ENCODE results near the gene OPN3.

OPN3 gene

DNA sequence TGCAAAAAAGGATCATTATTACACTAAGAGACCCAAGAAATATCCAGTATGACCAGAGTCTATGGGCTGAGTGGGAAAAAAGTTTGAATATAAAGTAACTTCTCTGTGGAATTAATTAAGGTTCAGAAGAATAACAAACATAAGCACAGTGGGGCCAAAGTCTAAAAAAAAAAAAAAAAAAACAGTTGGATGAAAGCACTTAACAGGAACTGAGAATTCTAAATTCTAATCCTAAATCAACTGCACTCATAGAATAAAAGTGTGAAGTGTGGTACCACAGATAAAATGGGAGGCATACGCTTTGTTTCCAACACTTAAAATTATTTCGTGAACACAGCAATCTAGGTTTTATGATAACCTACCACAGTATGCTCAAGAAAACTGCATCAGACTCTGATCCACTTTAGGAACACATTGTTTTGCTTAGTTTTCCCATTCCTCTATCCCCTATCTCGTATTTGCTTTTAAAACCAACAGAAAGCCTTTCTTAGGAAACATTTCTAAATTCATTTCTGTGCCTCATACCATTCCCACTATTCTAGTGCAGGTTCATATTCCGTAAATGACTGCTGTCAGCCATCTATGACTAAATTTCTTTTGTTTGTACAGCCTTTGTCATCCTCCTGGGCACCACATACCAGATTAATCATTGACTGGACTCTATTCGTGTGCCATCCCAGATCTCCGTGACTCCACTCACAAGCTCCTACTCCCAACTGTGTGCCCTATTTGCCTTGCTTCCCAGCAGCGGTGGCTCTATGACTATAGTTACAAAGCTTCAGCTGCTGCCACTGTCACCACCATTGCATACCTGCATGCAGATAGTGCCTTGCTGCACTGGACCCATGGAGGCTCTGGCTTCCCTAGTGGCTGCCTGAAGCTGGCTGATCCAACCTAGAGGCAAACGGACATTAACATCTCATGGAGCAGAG lies 24.9 kb downstream of the OPN3 start:
- no peak for DNase-seq

DNA sequence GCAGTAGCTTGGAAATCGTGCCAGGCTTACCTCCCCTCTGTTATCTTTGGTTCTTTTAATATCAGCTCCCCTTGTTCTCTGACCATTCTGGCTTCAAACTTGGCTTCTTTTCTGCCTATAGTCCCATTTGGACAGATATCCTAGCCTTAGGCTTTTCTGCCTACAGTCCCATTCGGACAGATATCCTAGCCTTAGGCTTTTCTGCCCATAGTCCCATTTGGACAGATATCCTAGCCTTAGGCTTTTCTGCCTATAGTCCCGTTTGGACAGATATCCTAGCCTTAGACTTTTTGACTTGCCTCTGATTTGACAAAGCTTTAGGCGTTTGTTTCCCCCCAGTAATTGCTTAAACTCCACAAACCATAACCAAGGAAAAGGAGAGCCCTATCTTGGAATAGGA lies 25.6 kb downstream of the OPN3 start:
- DNase-seq = no peak

DNA sequence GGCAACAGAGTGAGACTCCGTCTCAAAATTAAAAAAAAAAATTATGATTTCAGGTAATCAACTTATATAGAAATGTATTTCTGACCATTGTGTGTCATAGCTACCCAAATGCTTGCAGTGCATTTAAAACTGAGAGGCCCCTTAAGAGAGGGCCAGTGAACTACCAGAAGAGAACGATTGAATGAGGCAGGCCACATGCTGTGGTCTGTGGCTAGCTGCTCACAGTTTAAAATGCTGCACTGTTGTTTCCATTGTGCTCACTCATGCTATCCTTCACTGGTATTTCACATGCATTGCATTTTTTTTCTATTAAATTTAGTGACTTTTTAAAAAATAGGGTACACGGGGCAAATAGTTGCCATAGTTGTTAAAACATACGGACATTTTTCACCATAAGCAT lies 26.0 kb downstream of the OPN3 start:
- DNase-seq = no peak

DNA sequence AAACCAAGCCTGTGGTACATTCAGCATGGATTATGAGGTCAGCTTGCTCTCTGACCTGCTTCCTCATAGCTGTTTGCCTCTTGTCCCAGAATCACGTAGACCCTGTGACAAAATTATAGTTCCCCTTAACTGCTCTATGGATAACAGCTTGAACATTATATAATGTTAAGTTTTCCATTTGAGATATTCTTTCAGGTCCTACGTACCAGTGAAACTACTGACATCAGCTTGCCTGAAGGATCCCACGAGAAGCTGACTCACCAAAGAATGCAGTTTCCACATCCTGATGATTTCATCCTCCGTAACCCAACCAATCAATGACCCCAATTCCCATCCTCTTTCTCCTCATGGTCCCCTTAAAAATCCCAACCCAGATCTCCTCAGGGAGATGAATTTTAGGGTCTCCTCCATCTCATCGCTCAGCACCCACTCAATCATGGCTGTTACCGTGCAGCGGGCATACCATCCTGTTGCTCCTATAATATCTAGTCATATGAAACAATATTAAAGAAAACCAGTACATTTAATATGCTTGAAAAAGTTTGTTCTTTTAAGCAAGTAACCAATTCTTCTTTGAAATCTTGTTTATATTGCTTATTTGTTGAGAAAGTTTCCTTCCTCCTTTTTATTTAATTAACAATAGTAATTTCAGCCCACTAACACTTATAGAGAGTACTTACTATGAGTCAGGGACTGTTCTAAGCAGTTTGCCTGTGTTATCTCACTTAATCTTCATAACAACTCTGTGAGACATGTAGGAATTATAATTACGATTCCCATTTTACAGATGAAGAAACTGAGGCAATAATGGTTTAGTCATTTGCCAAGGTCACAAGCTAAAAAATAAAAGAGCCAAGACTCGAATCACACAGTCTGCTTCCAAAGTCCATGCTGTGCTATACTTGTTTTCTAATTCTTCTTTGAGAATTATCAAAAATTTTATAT lies 27.4 kb downstream of the OPN3 start:
- no peak for DNase-seq

DNA sequence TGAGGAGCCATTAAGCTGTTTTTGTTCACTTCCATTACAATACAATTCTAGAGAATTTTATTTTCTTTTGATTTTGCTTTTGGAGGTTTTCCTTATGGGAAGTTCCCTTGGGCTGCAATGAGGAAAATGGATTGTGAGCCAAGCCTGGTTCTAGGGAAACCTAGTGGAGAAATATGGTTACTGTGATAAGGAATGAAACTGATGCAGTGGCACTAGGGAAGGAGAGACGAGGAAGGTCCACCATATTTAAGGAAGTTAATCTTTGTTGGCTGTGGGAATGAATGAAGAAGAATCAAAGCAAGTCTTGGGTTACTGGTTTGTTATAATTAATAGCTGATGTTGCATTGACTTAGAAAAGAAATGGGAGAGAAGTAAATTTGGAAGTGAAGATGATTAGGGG lies 28.4 kb downstream of the OPN3 start:
- no peak for DNase-seq

DNA sequence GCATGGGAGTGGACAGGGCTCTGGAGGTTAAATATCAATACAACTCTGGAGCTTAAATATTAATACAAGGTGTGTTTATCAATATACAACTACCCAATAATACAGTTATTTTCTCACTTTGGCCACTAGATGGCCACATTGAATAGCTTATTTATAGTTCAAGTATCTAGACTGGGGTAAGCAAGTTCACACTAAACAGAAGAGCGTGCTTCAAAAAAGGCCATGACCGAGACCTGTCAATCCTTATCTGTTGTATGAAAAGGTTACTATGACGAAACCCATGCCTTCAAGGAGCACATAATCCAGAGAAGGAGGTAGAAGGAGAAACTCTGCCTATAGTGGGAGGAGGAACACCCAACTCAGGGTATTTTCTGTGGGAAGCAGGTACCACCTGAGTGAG lies 29.1 kb downstream of the OPN3 start:
- DNase-seq = peak; percentile 75

DNA sequence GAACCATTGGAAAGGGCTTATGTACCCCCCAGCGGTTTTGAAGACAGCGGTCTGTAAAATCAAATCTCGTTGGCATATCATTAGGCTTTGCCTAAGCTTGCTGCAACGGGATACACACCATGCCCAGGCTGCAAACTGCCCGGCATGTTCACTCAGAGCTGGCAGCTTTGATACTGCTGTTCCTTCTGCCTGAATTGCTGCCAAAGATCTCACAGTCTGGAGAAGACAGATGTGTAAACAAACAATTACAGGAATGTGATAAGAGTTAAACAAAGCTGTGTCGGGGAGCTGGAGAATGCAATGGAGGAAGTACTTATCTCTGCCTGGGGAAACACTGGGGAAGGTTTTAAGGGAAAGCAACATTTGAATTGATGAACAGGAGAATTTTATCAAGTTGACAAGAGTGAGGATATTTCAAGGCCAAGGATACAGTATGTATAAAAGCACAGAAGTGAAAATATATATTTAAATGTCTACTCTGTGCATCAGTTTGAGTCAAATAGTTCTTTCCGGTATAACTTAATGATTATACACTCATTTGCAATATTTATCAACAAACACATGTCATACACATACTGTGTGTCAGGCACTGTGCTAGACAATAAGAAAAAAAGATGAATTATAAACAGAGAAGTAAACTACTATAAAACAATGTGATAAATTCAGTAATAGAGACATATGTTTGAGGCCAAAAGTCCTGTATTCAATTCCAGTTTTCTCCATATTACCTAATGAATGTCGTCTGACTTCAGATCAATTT lies 29.9 kb downstream of the OPN3 start:
- DNase-seq = peak; percentile 64

DNA sequence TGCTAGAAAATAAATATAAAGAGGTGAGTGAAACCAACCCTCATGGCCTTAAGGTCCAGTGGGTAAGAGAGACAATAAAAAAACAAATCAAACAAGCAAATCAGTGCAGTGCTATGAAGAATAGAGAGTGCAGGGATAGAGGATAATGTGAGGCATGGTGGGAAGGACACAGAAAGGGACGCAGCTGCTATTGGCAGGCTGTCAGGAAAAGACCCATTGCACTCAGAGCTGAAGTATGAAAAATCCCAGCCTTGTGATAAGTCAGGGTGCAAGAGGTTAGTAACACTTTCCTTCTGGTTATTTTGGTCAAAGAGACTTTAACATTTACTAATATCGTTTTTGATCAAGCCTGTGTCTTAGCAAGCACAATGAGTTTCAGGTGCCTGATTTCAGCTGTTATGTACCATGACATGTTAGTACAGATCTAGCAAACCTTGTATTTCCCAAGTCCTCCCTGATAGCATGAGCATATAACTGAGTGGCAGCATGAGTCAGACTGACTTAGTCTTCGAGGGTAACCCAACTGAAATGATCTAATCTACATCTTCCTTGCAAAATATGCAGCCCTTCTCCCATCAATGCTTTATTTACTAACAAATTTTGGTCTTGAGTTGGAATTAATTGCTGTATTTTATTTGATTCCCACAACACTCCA lies 31.7 kb downstream of the OPN3 start:
- DNase-seq = no peak

DNA sequence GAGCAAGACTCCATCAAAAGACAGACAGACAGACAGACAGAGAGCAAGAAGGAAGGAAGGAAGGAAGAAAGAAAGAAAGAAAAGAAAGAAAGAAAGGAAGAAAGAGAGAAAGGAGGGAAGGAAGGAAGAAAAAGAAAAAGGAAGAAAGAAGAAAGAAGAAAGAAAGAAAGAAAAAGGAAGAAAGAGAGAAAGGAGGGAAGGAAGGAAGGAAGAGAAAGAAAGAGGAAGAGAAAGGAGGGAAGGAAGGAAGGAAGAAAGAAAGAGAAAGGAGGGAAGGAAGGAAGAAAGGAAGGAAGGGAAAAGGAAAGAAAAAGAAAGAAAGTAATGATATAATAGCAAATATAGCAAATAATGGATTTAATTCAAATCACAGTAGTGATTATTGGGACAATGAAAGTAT lies 32.7 kb downstream of the OPN3 start:
- DNase-seq = no peak

DNA sequence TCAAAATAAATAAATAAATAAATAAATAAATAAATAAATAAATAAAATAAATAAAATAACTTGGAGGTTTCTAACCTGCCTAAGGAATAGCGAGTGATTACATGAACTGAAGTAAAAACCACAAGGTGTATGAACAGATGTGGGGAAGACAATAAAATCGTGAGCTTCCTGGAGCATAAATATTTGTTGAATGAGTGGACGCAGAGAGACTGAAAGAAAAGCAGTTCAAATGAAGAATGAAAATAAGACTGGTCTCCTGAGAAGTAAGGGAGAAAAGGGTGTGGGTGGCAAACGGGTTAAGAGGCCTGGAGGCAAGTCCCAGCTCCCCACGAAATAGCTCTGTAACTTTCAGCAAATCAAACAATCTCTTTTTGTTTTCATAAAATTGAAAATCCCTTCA lies 33.6 kb downstream of the OPN3 start:
- DNase-seq = no peak

DNA sequence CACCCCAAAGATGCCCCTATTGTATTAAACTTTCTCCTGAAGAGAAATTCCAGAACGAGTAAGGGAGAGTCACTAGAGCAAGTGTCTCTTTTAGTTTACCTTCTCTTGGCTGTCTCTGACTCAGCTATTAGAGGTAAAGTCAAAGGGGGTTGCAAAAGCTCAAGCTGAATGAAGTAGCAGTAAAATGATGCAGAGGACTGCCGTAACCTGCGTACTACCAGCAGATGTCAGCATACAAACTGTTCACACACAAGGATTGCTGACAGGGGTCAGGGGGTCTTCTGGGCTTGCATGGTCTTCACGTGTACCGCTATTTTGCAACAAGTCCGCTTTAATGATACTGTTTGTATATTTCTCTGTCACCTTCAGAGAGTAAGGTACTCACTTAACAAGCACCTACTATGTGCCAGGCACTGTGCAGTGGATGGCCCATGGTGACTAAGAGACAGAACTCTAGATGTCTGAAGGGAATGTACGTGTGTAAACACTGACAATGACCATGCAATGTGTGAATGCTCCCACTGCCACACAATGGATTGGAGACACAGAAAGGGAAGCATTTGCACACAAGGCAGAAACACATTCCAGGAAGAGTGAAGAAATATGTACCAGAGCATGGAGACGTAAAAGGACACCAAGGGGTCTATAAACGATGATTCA lies 34.9 kb downstream of the OPN3 start:
- peak; percentile 9 for DNase-seq

DNA sequence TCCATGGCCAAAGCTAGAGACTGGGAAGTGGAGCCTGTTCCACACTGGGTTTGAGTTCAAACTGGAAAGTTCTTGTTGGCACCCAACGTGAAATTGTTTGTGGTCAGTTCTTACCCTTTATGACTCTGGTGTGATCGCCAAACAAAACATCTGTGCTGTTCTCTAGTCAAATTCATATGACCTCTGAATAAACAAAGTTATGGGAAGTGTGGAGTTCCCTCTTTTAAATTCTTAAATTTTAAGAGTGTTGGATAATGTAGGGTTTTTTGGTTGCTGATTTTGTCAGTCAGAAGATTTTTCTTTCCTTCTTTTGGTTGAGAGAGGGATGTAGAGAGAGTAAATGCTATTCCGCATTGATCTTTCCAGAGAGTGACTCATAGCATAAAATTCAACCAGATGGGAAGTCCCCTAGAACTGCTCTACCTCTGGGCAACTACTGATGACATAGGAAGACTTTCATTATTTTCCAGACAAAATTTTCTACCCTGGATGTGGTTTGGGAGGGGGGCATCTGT lies 36.4 kb downstream of the OPN3 start:
- DNase-seq = no peak

DNA sequence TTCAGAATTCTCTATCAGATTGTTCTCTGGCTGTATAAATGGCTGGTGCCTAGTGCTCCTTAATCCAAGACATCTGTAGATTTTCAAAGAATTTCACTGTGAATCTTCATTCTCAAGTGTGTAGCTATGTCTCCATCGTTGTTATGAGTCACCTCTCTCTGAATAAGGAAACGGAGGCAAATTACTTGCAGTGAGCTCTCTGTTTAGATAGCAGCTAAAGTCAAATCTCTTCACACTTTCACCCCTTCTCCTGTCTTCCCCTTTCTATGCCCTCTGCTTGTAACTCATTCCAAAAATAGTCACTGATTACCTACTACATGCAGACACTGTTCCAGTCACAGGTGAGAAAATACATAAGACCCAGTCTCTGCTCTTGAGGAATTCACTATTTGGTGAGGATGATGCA lies 39.7 kb downstream of the OPN3 start:
- DNase-seq = no peak

DNA sequence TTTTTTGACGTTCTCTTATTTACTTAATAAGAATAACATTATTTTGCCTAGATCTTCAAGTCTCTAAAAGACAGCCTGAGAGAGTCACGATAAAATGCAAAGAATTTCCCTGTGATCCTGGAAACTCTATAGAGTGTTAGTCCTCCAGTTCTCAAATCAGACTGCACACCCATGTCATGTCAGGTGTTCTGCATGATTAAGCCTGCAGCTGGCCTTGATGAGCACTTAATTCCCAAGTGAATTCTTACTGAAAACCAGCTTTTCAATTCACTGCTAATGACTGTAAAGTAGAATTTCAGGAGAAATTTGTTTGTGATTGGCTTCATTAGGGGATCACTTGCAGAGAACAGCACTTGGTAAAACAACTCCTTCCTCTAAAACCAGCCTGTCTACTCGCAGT lies 41.9 kb downstream of the OPN3 start:
- no peak for DNase-seq

DNA sequence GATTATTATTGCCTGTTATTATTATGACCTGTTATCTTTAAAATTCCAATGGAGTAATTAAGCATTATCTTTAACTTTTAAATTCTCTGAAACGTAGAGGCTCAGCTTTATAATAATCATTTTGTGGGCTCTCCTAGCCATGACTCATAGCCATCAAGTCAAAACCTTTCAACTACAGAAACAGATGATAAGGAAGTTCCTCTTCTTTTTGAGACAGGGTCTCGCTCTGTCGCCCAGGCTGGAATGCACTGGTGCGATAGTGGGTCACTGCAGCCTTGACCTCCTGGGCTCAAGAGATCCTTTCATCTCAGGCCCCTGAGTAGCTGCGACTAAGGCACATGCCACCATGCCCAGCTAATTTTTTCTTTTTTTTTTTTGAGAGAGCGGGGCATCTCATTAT lies 43.5 kb downstream of the OPN3 start:
- DNase-seq = no peak

DNA sequence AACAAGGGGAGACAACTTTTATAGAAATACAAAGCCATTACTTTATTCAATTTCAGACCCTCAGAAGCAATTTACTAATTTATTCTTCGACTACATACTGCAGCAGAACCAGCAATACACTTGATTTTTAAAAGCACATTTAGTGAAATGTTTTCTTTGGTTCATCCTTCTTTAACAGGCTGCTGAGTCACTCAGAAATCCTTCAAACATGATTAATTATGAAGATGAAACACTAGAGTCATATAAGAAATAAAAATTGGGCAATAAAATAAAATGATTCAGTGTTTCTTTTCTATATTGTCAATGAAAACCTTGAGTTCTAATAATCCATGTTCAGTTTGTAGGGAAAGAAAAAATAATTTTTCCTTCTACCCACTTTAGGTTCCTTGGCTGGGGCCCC lies 47.0 kb downstream of the OPN3 start:
- DNase-seq = no peak

DNA sequence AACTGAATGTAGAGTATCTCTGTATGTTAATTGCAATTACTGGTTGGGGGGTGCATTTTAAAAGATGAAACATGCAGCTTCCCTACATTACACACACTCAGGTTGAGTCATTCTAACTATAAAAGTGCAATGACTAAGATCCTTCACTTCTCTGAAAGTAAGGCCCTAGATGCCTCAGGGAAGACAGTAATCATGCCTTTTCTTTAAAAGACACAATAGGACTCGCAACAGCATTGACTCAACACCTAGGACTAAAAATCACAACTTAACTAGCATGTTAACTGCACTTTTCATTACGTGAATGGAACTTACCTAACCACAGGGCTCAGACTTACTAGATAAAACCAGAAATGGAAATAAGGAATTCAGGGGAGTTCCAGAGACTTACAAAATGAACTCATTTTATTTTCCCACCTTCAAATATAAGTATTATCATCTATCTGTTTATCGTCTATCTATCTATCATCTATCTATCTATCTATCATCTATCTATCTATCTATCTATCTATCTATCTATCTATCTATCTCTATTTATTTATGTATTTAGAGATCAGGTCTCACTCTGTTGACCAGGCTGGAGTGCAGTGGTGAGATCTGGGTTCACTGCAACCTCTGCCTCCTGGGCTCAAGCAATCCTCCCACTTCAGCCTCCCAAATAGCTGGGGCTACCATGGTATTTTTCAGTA lies 47.8 kb downstream of the OPN3 start:
- no peak for DNase-seq

DNA sequence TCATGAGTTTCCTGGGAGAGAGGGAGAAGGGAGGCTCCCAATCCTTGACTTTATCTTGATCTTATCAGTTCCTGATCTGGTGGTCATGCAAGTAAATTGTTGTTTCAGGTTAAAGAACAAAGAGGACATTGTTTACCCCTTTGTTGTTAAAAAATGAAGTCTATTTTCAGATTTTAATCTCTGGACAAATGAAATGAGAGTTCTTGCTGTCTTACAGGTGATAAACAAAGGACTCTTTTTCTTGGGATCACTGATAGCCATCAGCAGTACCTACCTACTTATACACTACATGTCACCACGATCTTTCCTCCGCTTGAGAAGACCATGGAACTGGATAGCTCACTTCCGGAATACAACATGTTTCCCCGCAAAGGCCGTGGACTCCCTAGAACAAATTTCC lies 48.4 kb downstream of the OPN3 start:
- no peak for DNase-seq

DNA sequence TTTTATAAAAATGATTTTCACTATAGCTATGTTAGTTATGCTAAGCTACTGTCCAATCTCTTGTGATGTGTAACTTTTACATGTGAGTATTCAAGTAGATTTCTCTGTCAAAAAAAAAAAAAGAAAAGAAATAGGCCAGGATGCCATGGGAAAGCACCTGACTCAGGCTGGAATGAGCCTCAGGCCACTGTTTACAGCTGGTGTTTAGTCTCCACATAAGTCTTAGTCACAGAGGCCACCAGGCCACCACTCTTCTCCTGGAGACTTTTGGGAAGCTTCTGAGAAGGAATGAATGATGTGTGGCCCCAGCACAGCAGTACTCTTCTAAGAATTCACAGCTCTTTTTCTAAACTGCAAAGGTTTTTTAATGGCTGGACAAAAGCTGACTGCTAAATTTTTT lies 48.9 kb downstream of the OPN3 start:
- no peak for DNase-seq

DNA sequence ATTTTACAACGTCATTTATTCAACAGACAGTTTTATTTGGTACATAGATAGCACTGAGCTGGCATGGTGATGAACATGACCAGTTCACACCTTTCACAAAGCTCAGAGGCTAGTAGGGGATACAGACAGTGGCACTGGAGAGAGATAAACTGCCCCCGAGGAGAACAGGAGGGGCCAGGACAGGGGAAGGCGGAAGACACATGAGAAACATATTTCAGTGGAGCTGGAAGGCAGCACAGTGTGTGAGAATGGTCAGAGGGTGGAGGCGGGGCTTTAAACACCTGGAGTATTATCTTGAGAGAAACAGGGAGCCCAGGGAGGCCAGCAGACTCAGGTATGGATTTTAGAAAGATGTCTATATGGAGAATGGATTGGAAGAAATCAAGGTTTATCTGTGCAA lies 49.5 kb downstream of the OPN3 start:
- no peak for DNase-seq

DNA sequence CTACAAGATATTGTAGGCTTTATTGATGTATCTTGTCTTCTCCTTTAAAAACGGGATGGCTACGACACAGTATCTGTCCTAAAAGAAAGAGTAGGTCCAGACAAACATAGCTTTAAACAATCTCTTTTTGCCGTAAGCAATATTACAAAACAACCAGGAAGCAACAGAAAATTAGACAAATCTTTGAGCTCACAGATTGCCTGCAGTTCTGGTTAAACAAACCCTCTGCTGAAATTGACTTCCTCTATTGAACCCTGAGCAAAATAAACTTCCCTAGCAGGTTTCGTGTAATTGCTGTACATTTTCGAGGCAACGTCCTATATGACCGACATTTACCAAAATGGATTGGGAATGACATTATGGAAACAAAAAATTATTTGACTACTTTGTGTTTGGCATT lies 50.6 kb downstream of the OPN3 start:
- DNase-seq = no peak
